ENCODE data around the gene FARS2.

GRCh38 chr6:5729080-5729434 lies 467.7 kb downstream of the FARS2 start:
- TF ChIP-seq POLR2A (IDR thresholded peaks at IDR 0.05; ENCODE audit: low read depth) = no peak
- TF ChIP-seq CTCF (IDR thresholded peaks at IDR 0.05) = no peak
- TF ChIP-seq EP300 (IDR thresholded peaks at IDR 0.05) = no peak
- TF ChIP-seq POLR2AphosphoS5 (IDR thresholded peaks at IDR 0.05) = no peak
